ENCODE measurements around the gene AGL. TPM values are rescaled to one million over a fixed set of nuclear protein-coding genes. Genes with fewer than 3 reads are reported as not detected.

Gene AGL
- total and polyA plus RNA-seq, 2 of the 13 experiments (the other 11 are each of a cell fraction or from before 2014, with no cell fraction given) = 4.3 to 13.1 TPM

- TF ChIP-seq RARG (CRISPR knock-in tag; IDR thresholded peaks at IDR 0.05; ENCODE audit: low read depth) (no peak), ZNF660 (CRISPR knock-in tag; IDR thresholded peaks at IDR 0.05; ENCODE audit: borderline replicate concordance, low read depth) (no peak), ZNF18 (CRISPR knock-in tag; IDR thresholded peaks at IDR 0.05; ENCODE audit: insufficient replicate concordance) (no peak), DNMT1 (CRISPR knock-in tag; IDR thresholded peaks at IDR 0.05) (no peak), ZNF205 (CRISPR knock-in tag; IDR thresholded peaks at IDR 0.05) (peak; percentile 99), NBN (conservative IDR thresholded peaks at IDR 0.05) (no peak), ZBTB34 (CRISPR knock-in tag; IDR thresholded peaks at IDR 0.05) (no peak), MLX (CRISPR knock-in tag; IDR thresholded peaks at IDR 0.05) (no peak), ZNF34 (CRISPR knock-in tag; IDR thresholded peaks at IDR 0.05; ENCODE audit: borderline replicate concordance) (no peak), ATF2 (CRISPR knock-in tag; IDR thresholded peaks at IDR 0.05) (no peak), ISL2 (CRISPR knock-in tag; IDR thresholded peaks at IDR 0.05) (no peak), TEAD3 (CRISPR knock-in tag; optimal IDR thresholded peaks at IDR 0.05; ENCODE audit: borderline replicate concordance) (peak; percentile 78), ZNF234 (CRISPR knock-in tag; conservative IDR thresholded peaks at IDR 0.05) (no peak), ZNF441 (CRISPR knock-in tag; IDR thresholded peaks at IDR 0.05; ENCODE audit: borderline replicate concordance) (no peak), ZNF431 (CRISPR knock-in tag; IDR thresholded peaks at IDR 0.05; ENCODE audit: borderline replicate concordance, low read depth) (no peak), FLYWCH1 (CRISPR knock-in tag; IDR thresholded peaks at IDR 0.05) (no peak), ZFAT (CRISPR knock-in tag; conservative IDR thresholded peaks at IDR 0.05) (no peak), ZNF652 (CRISPR knock-in tag; IDR thresholded peaks at IDR 0.05; ENCODE audit: borderline replicate concordance, low read depth) (no peak), ZFY (CRISPR knock-in tag; IDR thresholded peaks at IDR 0.05) (no peak)
These were observed 106.6 kb downstream of the AGL start (continued) for GRCh38 chr1:99956755-99957154.

All from HepG2 (cell line).